ENCODE measurements around the gene COG2.

COG2 gene

DNA sequence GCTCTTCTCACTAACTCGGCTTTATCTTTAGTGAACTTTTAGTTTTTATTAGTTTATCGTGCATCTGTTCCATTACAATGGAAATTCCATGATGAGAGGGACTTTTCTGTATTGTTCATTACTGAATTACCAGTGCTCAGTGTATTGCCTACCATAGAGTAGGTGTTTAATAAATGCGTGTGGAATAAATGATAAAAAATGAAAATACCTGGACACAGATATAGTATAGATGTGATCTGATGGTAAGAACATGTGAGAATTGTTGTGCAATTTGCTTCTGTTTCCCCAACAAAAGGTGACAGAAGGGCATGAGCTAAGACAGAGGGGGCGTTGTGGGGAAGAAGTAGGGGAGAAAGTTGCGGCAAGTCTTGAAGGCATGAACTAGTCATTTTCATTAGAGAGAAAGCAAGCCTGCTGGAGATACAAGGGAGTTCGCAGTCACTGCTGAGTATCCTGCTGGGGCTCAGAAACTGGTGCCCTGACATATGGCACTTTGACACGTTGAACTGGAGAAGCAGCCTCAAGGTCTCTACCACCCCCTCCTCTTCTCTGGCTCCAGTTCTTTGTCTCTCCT is 5.6 kb upstream of the COG2 start:
- no peak overlapping the region for H3K4me3 ChIP-seq (ENCODE audit: control insufficient read depth, low read depth, low read length)
- no peak for DNase-seq (ENCODE audit: low read depth)
- no peak for TF ChIP-seq CTCF (IDR thresholded peaks at IDR 0.05; ENCODE audit: control insufficient read depth, insufficient read depth, low read depth, low read length, missing control alignments)

GRCh38 chr1:230639714-230640209 is 2.5 kb upstream of the COG2 start:
- DNase-seq (ENCODE audit: low read depth): no peak
- TF ChIP-seq CTCF (IDR thresholded peaks at IDR 0.05; ENCODE audit: control insufficient read depth, insufficient read depth, low read depth, low read length, missing control alignments): no peak
- H3K4me3 ChIP-seq (ENCODE audit: control insufficient read depth, low read depth, low read length): no peak overlapping the region

- TF ChIP-seq CTCF (IDR thresholded peaks at IDR 0.05; ENCODE audit: control insufficient read depth, insufficient read depth, low read depth, low read length, missing control alignments): no peak
Measured at GRCh38 chr1:230641346-230641745, 935 bp upstream of the COG2 start.

DNA sequence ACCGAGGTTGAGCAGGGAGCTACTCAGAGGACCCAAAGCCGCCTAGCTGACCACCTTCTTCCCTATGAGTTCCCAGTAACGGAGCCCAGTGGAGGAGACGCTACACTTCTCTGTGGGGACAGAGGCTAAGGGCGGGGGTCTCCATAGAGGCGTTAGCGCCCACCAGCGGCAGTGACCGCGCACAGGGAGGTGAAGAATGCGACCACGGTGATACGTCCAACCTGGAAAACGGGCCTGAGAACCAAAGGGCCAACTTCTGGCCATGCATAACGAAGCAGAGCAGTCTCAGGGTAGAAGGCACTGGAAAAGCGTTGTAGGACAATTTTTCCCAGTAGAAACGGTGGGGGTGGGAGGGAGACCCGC is 400 bp upstream of the COG2 start:
- DNase-seq (ENCODE audit: low read depth): no peak
- no peak for TF ChIP-seq CTCF (IDR thresholded peaks at IDR 0.05; ENCODE audit: control insufficient read depth, insufficient read depth, low read depth, low read length, missing control alignments)
- H3K4me3 ChIP-seq (ENCODE audit: control insufficient read depth, low read depth, low read length): peak overlapping the region; percentile 35

More at GRCh38 chr1:230641346-230641745, 935 bp upstream of the COG2 start:
- no peak for DNase-seq (ENCODE audit: low read depth)
- H3K4me3 ChIP-seq (ENCODE audit: control insufficient read depth, low read depth, low read length): no peak overlapping the region; the same call in 1 of the 2 replicates

DNA sequence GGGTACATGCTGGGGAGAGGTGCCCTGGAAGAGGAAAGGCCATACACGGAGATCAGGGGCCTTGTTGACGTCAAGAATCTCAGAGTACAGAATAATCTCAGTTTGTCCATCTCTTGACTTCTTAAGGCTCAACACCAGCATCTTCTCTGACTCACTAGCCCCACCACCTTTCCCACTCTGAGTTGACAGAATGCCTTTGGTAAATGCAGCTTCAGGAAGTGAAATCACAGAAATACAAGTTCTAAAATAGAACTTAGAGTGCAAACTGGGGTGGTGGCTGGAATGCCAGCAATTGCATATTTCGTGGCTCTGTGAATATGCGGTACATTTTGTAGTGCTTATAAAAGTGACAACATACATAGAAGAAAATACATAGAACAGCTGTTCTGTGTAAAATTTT is 1.6 kb downstream of the COG2 start:
- no peak for DNase-seq (ENCODE audit: low read depth)
- no peak overlapping the region for H3K4me3 ChIP-seq (ENCODE audit: control insufficient read depth, low read depth, low read length)

DNA sequence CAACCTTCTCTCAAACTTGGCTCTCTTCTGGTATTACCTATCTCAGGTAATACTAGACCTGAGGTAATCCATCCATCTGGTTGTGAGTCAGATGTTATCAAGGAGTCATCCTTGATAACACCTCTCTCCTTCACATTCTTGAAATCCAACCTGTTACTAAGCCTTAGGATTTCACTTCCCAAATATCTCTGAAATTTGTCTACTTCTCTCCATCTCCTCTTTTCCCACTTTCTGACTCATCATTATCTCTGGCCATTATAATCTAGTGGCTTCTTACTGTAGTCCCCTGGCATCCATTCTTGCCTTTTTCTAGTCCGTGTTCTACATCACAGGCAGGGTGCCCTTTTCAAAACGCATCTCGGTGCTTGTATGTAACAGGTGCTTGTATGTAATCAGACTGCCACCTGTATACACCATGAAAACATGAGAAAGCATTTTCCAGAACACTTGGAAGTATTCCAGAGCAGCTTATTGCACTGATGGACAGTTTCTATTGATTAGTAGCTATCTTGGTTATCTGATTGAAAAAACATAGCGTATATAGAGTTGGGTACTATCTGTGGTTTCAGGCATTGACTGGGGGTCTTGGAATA is 4.5 kb downstream of the COG2 start:
- DNase-seq (ENCODE audit: low read depth): no peak
- TF ChIP-seq CTCF (IDR thresholded peaks at IDR 0.05; ENCODE audit: control insufficient read depth, insufficient read depth, low read depth, low read length, missing control alignments): no peak
- H3K4me3 ChIP-seq (ENCODE audit: control insufficient read depth, low read depth, low read length): no peak overlapping the region

More for the DNA sequence above, 1.6 kb downstream of the COG2 start:
- no peak for TF ChIP-seq CTCF (IDR thresholded peaks at IDR 0.05; ENCODE audit: control insufficient read depth, insufficient read depth, low read depth, low read length, missing control alignments)

Data from AG09309 (cell line).